Stimulated activated CD4-positive, alpha-beta T cell treated with anti-CD3 and anti-CD28 coated beads, Interleukin-1b, Interleukin-23, amount 100 ng/mL, for 1 hour (primary cell): ENCODE results near the gene SEC11C.

ENCODE experiments used
- DNase-seq, 2 donors: peaks; one replicate each; pipeline ENCODE4 v3.0.0-alpha.2; 2020; ENCODE audit warnings: low read depth in 2 of 2

The SEC11C gene

GRCh38 chr18:59144483-59144882 is 4.8 kb downstream of the SEC11C start:
- DNase-seq, result no peak

GRCh38 chr18:59145055-59145454 is 5.4 kb downstream of the SEC11C start:
- DNase-seq, result no peak

- no peak for DNase-seq
These were observed 8.5 kb downstream of the SEC11C start for GRCh38 chr18:59148192-59148591.

GRCh38 chr18:59149007-59149406 is 9.3 kb downstream of the SEC11C start:
- DNase-seq, result no peak

- no peak for DNase-seq
These were observed 9.7 kb downstream of the SEC11C start for GRCh38 chr18:59149416-59149815.

- no peak for DNase-seq
These were observed 10.6 kb downstream of the SEC11C start for GRCh38 chr18:59150236-59150635.

- no peak for DNase-seq
These were observed 15.5 kb downstream of the SEC11C start for GRCh38 chr18:59155153-59155552.

GRCh38 chr18:59156316-59156715 is 16.6 kb downstream of the SEC11C start:
- DNase-seq, result no peak

- DNase-seq, result no peak
These were observed 19.6 kb downstream of the SEC11C start for GRCh38 chr18:59159265-59159664.

- DNase-seq, result no peak
These were observed 20.3 kb downstream of the SEC11C start for GRCh38 chr18:59159986-59160385.

- no peak for DNase-seq
These were observed 33.1 kb downstream of the SEC11C start for GRCh38 chr18:59172664-59173249.

GRCh38 chr18:59177485-59177884 is 37.8 kb downstream of the SEC11C start:
- no peak for DNase-seq

- no peak for DNase-seq
These were observed 40.6 kb downstream of the SEC11C start for GRCh38 chr18:59180150-59180845.

- no peak for DNase-seq
These were observed 43.0 kb downstream of the SEC11C start for GRCh38 chr18:59182673-59183072.

- no peak for DNase-seq
These were observed 49.3 kb downstream of the SEC11C start for GRCh38 chr18:59189008-59189407.

GRCh38 chr18:59189746-59190145 is 50.1 kb downstream of the SEC11C start:
- DNase-seq, result no peak

GRCh38 chr18:59196161-59196725 is 56.6 kb downstream of the SEC11C start:
- no peak for DNase-seq

GRCh38 chr18:59197636-59198035 is 58.0 kb downstream of the SEC11C start:
- no peak for DNase-seq

- DNase-seq, result no peak
These were observed 58.5 kb downstream of the SEC11C start for GRCh38 chr18:59198215-59198614.

GRCh38 chr18:59200787-59201186 is 61.1 kb downstream of the SEC11C start:
- no peak for DNase-seq

- no peak for DNase-seq
These were observed 62.7 kb downstream of the SEC11C start for GRCh38 chr18:59202258-59202820.

GRCh38 chr18:59207506-59207905 is 67.8 kb downstream of the SEC11C start:
- DNase-seq, result no peak
